SJSA1 (cell line): Measurements from ENCODE around the gene TOR1AIP2. TPM values are rescaled to one million over a fixed set of nuclear protein-coding genes. Genes with fewer than 3 reads are reported as not detected.
"Not testable (repeated sequence)": the region's sequence is repeated elsewhere in the genome, so short reads cannot be mapped to it uniquely, and the experiment has no call there.

ENCODE experiments used
- DNase-seq, 2 experiments: peaks; one replicate each; pipeline ENCODE4 v3.0.0-alpha.2; 2015 to 2020; ENCODE audit warnings: low spot score in 2 of 2, low read depth in 1 of 2
- H3K27ac ChIP-seq: fragments of 250-450 bp; sonication (Bioruptor Pico); 2 replicates; pipeline ENCODE4 v1.5.1; 2020; ENCODE audit warnings: mild to moderate bottlenecking, moderate library complexity
- H3K27me3 ChIP-seq: fragments of 250-450 bp; sonication (Bioruptor Pico); replicated peaks from 2 replicates; pipeline ENCODE4 v1.5.1; 2020; ENCODE audit warnings: mild to moderate bottlenecking, moderate library complexity
- H3K36me3 ChIP-seq: fragments of 250-450 bp; sonication (Bioruptor Pico); 2 replicates; pipeline ENCODE4 v1.5.1; 2020; ENCODE audit warnings: mild to moderate bottlenecking
- H3K4me1 ChIP-seq: fragments of 250-450 bp; sonication (Bioruptor Pico); replicated peaks from 2 replicates; pipeline ENCODE4 v1.6.1; 2021; ENCODE audit warnings: mild to moderate bottlenecking
- H3K4me3 ChIP-seq: fragments of 250-450 bp; sonication (Bioruptor Pico); 2 replicates; pipeline ENCODE4 v1.5.1; 2020; ENCODE audit warnings: mild to moderate bottlenecking
- H3K9me3 ChIP-seq: fragments of 250-450 bp; sonication (Bioruptor Pico); replicated peaks from 2 replicates; pipeline ENCODE4 v1.5.1; 2020; ENCODE audit warnings: mild to moderate bottlenecking
- total RNA-seq: library from RNA; depleted of rRNA; stranded (reverse); fragments of >200 nt; shearing (Covaris generic); gene quantifications from 2 replicates; pipeline ENCODE4 v1.2.3, GENCODE V29; 2014; rRNA removed

The TOR1AIP2 gene
- total RNA-seq, 1 experiment from 2014 or later = 89.4 TPM

GRCh38 chr1:179805291-179806195 lies 72.1 kb downstream of the TOR1AIP2 start:
- Histone ChIP-seq H3K4me3 (no peak overlapping the region), H3K9me3 (no peaks in the 10 kb centered on the region), H3K27ac (no peak overlapping the region), H3K4me1 (no peaks in the 10 kb centered on the region), H3K36me3 (no peaks in the 10 kb centered on the region), H3K27me3 (no peaks in the 10 kb centered on the region)
- DNase-seq = no peak

GRCh38 chr1:179804417-179804816 lies 73.2 kb downstream of the TOR1AIP2 start:
- not testable (repeated sequence) for H3K36me3 ChIP-seq, DNase-seq, H3K9me3 ChIP-seq, H3K4me3 ChIP-seq, H3K4me1 ChIP-seq, H3K27ac ChIP-seq, H3K27me3 ChIP-seq

GRCh38 chr1:179803918-179804317 lies 73.7 kb downstream of the TOR1AIP2 start:
- H3K27me3 ChIP-seq = no peaks in the 10 kb centered on the region; the same call in 1 of the 2 replicates
- no peak for DNase-seq
- H3K36me3 ChIP-seq = no peaks in the 10 kb centered on the region
- no peaks in the 10 kb centered on the region for H3K9me3 ChIP-seq
- H3K4me1 ChIP-seq = no peaks in the 10 kb centered on the region
- no peak overlapping the region for H3K27ac ChIP-seq
- H3K4me3 ChIP-seq = no peak overlapping the region

GRCh38 chr1:179803104-179803503 lies 74.5 kb downstream of the TOR1AIP2 start:
- H3K36me3 ChIP-seq = no peaks in the 10 kb centered on the region
- no peaks in the 10 kb centered on the region; the same call in 1 of the 2 replicates for H3K27me3 ChIP-seq
- no peak for DNase-seq
- H3K4me1 ChIP-seq = no peaks in the 10 kb centered on the region
- H3K27ac ChIP-seq = no peak overlapping the region
- no peak overlapping the region for H3K4me3 ChIP-seq
- H3K9me3 ChIP-seq = no peaks in the 10 kb centered on the region

- no peak for DNase-seq
- H3K27ac ChIP-seq = no peak overlapping the region
- H3K36me3 ChIP-seq = no peaks in the 10 kb centered on the region
- H3K4me3 ChIP-seq = no peak overlapping the region
- peaks cover 3% of the 10 kb centered on the region for H3K27me3 ChIP-seq
- H3K4me1 ChIP-seq = no peaks in the 10 kb centered on the region
- H3K9me3 ChIP-seq = no peaks in the 10 kb centered on the region
Observed at GRCh38 chr1:179800481-179800880, 77.1 kb downstream of the TOR1AIP2 start.

GRCh38 chr1:179798864-179799516 lies 78.6 kb downstream of the TOR1AIP2 start:
- DNase-seq = no peak
- Histone ChIP-seq H3K4me1 (no peaks in the 10 kb centered on the region), H3K4me3 (no peak overlapping the region), H3K36me3 (no peaks in the 10 kb centered on the region), H3K27ac (no peak overlapping the region), H3K27me3 (peaks cover 6% of the 10 kb centered on the region), H3K9me3 (no peaks in the 10 kb centered on the region)

- Histone ChIP-seq H3K4me1 (no peaks in the 10 kb centered on the region), H3K4me3 (no peak overlapping the region), H3K27me3 (peaks cover 9% of the 10 kb centered on the region), H3K36me3 (no peaks in the 10 kb centered on the region), H3K27ac (no peak overlapping the region), H3K9me3 (no peaks in the 10 kb centered on the region)
- no peak for DNase-seq
Observed at GRCh38 chr1:179798213-179798863, 79.3 kb downstream of the TOR1AIP2 start.

- Histone ChIP-seq H3K9me3 (no peaks in the 10 kb centered on the region), H3K27ac (no peak overlapping the region), H3K36me3 (no peaks in the 10 kb centered on the region), H3K4me3 (no peak overlapping the region), H3K27me3 (peaks cover 14% of the 10 kb centered on the region), H3K4me1 (no peaks in the 10 kb centered on the region)
- DNase-seq = no peak
Observed at GRCh38 chr1:179794669-179795068, 82.9 kb downstream of the TOR1AIP2 start.

GRCh38 chr1:179794146-179794545 lies 83.5 kb downstream of the TOR1AIP2 start:
- no peak overlapping the region for H3K27ac ChIP-seq

GRCh38 chr1:179793281-179793680 lies 84.3 kb downstream of the TOR1AIP2 start:
- no peak for DNase-seq
- H3K4me3 ChIP-seq = no peak overlapping the region
- peaks cover 17% of the 10 kb centered on the region for H3K27me3 ChIP-seq
- H3K4me1 ChIP-seq = no peaks in the 10 kb centered on the region
- no peaks in the 10 kb centered on the region for H3K9me3 ChIP-seq
- H3K36me3 ChIP-seq = no peaks in the 10 kb centered on the region
- no peak overlapping the region for H3K27ac ChIP-seq

More at GRCh38 chr1:179794146-179794545, 83.5 kb downstream of the TOR1AIP2 start:
- DNase-seq = no peak
- Histone ChIP-seq H3K4me1 (no peaks in the 10 kb centered on the region), H3K36me3 (no peaks in the 10 kb centered on the region), H3K4me3 (no peak overlapping the region), H3K27me3 (peaks cover 14% of the 10 kb centered on the region), H3K9me3 (no peaks in the 10 kb centered on the region)

Other genes with a start within 250 kb of the TOR1AIP2 start
- not detected in 2 replicates for gene FAM163A, start 134.5 kb downstream of the TOR1AIP2 start, total RNA-seq
- gene TOR1AIP1, start 4.5 kb upstream of the TOR1AIP2 start, total RNA-seq = 33.0 and 50.6 TPM in 2 replicates
- 25.6 and 42.9 TPM in 2 replicates for gene CEP350, start 77.0 kb upstream of the TOR1AIP2 start, total RNA-seq